ENCODE results near the gene SPDYC.

SPDYC gene

DNA sequence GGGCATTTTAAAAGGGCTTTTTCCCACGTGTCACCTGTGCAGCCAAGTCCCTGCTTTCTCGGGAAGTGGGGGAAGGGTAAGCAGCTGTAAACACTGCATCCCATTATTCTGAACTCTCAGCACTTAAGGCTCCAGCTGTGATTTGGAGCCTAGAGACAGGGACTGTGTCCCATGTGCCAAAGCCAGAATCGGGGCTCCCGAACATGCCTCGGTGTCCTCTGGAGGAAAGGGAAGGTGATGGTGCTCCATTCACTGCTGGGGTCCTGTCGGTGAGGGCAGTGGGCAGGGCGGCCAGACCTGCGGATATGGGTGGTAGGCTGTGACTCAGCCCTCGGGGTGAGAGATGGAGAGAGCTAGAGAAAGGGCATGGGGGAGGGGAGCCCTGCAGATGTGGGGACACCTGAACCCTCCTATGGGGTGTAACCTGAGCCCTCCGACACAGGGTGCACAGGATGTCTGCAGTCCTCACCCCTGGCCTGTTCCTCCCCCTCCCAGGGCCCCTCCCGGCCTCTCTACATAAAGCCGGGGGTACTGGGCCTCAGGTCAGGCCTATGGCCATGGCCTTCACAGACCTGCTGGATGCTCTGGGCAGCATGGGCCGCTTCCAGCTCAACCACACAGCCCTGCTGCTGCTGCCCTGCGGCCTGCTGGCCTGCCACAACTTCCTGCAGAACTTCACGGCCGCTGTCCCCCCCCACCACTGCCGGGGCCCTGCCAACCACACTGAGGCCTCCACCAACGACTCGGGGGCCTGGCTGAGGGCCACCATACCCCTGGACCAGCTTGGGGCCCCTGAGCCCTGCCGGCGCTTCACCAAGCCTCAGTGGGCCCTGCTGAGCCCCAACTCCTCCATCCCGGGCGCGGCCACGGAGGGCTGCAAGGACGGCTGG, 43.5 kb downstream of the SPDYC start:
- TF ChIP-seq, protein P1, sequence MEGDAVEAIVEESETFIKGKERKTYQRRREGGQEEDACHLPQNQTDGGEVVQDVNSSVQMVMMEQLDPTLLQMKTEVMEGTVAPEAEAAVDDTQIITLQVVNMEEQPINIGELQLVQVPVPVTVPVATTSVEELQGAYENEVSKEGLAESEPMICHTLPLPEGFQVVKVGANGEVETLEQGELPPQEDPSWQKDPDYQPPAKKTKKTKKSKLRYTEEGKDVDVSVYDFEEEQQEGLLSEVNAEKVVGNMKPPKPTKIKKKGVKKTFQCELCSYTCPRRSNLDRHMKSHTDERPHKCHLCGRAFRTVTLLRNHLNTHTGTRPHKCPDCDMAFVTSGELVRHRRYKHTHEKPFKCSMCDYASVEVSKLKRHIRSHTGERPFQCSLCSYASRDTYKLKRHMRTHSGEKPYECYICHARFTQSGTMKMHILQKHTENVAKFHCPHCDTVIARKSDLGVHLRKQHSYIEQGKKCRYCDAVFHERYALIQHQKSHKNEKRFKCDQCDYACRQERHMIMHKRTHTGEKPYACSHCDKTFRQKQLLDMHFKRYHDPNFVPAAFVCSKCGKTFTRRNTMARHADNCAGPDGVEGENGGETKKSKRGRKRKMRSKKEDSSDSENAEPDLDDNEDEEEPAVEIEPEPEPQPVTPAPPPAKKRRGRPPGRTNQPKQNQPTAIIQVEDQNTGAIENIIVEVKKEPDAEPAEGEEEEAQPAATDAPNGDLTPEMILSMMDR (IDR thresholded peaks at IDR 0.05; ENCODE audit: low read depth, low read length, missing control alignments), result no peak
- no peak overlapping the region for H3K4me3 ChIP-seq (ENCODE audit: low read depth, low read length)
- DNase-seq (ENCODE audit: low read depth), result no peak
- in situ Hi-C loops (cut with HindIII; ENCODE audit: low sequenced_read_pairs), result loop anchor here (5.0 kb wide), 2 partner anchors 39 to 64 kb away; no protein-coding TSS in a partner anchor

DNA sequence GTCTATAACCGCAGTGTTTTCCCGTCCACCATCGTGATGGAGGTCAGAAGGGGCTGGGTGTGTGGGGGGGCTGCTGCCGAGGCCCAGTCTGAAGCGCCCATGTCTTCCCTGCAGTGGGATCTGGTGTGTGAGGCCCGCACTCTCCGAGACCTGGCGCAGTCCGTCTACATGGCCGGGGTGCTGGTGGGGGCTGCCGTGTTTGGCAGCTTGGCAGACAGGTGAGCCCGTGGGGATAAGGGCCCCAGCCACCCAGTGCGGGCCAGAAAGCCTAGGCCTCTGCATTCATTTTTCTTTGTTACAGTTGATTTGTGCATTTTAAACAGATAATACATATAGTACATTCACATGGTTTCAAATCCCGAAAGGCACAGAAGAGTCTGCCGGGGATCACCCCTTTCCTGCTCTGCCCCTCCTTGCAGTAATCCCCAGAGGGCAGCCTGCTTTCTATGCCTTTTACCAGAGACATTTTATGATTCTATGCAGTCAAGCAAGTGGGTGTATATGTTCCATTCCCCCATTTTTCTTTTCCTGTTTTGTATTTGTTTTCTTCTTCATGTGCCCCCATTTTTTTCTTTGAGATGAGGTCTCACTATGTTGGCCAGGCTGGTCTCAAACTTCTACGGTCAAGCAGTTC, 44.3 kb downstream of the SPDYC start:
- no peak for DNase-seq (ENCODE audit: low read depth)
- in situ Hi-C loops (cut with HindIII; ENCODE audit: low sequenced_read_pairs), result loop anchor here (5.0 kb wide), 2 partner anchors 38 to 63 kb away; no protein-coding TSS in a partner anchor
- TF ChIP-seq, protein P1 (IDR thresholded peaks at IDR 0.05; ENCODE audit: low read depth, low read length, missing control alignments), result no peak
- no peak overlapping the region for H3K4me3 ChIP-seq (ENCODE audit: low read depth, low read length)

DNA sequence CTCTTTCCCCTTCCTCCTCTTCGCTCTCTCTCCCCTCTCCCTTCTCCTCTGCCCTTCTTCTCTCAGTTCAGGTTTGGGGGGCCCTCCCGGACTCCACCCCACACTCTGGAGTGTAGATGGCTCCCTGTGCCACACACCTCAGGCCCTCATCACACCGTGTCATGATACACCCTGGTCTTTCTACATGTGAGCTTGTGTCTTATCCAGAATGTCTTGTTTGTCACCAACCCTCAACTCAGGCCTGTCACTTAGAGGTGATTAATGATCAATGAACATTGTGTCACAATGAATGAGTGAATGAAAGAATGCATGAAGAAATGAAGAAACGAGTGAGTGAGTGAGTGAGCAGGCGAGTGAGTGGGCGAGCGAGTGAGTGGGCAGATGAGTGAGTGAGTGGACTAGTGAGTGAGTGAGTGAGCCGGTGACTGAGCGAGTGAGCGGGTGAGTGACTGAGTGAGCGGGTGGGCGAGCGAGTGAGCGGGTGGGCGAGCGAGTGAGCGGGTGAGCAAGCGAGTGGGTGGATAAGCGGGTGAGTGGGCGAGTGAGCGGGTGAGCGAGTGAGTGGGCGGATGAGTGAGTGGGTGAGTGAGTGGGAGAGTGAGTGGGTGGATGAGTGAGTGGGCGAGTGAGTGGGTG, 45.5 kb downstream of the SPDYC start:
- no peak for DNase-seq (ENCODE audit: low read depth)
- in situ Hi-C loops (cut with HindIII; ENCODE audit: low sequenced_read_pairs), result no loop called here

DNA sequence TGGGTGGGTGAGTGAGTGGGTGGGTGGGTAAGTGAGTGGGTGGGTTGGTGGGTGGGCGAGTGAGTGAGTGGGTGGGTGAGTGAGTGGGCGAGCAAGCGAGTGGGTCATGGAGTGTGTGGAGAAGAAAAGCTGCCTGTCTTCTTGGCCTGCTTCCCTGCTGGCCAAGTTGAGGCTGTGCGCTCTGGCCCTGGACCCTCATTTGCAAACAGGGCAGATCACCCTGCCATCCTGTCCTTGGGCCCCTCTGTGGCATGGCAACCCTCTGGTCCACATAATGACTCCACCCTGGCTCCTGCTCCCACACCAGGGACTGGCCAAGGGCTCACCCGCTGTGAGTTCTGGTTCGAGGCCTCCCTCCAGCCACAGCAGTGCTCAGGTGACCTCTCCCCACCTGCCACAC, 46.8 kb downstream of the SPDYC start:
- in situ Hi-C loops (cut with HindIII; ENCODE audit: low sequenced_read_pairs), result no loop called here
- DNase-seq (ENCODE audit: low read depth), result no peak
- TF ChIP-seq, protein P1 (IDR thresholded peaks at IDR 0.05; ENCODE audit: low read depth, low read length, missing control alignments), result no peak
- H3K4me3 ChIP-seq (ENCODE audit: low read depth, low read length), result no peak overlapping the region

More for the DNA sequence above, 45.5 kb downstream of the SPDYC start:
- TF ChIP-seq, protein P1 (IDR thresholded peaks at IDR 0.05; ENCODE audit: low read depth, low read length, missing control alignments), result no peak
- no peak overlapping the region for H3K4me3 ChIP-seq (ENCODE audit: low read depth, low read length)

DNA sequence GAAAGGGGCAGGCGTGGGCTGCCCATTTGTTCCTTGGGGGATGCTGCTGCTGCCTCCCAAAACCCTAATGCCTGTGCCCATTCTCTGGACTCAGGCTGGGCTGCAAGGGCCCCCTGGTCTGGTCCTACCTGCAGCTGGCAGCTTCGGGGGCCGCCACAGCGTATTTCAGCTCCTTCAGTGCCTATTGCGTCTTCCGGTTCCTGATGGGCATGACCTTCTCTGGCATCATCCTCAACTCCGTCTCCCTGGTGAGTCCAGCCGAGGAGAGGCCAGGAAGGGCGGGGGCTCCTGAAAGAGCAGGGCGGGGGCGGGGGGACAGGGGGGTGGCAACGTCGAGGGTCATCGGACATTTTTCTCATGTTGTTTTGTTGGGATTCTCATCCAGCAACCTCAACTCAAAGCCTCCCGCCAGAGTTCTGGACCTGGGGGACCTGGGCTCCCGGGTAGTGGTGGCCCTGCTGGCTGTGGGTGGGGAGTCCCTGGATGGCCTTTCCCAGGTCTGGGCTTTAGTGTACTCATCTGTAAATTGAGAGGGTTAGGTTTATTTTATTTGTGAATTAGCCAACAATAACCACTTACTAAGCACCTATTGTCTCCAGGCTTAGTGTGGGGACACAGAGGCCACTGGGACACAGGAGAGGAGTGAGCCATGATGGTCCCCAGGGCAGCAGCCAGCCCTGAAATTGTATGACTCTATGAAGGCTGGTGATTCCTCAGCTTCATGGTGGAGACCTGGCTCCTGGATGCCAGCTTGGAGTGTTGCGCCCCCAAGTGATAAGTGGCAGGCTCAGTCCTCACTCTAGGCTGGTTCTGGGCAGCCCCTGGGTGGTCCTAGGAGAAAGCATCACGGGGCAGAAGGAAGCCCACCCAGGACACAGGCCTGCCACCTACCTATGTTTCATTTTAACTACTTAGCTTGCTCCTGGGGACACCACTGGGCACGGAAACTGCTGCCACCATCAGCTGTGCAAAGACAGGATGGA, 47.7 kb downstream of the SPDYC start:
- TF ChIP-seq, protein P1 (IDR thresholded peaks at IDR 0.05; ENCODE audit: low read depth, low read length, missing control alignments), result no peak
- in situ Hi-C loops (cut with HindIII; ENCODE audit: low sequenced_read_pairs), result no loop called here
- no peak for DNase-seq (ENCODE audit: low read depth)
- H3K4me3 ChIP-seq (ENCODE audit: low read depth, low read length), result no peak overlapping the region
